DMS79 (cell line): ENCODE measurements around the gene CHSY1.

ENCODE experiments used
- DNase-seq: peaks from one replicate; lab custom pipeline; 2025; lab: John Stamatoyannopoulos, UW

CHSY1 gene

DNA sequence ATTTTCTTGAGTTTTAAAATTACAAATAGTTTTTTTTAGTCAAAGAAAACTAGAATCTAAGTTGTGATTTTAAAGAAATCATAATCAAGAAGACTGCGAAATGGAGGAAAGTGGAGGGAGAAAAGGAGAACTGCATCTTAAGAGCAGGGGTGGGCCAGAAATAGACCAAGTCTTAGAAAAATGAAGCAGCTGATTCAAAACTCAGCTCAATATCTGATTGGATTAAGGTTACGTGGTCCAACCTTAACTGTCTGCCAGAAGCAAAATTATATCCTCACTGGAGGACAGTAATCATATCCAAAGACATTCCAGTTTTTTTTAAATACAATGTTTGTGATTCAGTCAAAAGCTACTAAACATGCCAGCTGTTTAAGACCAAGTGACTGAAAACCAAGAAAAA, 41.4 kb downstream of the CHSY1 start:
- no peak for DNase-seq

- no peak for DNase-seq
These were observed 41.8 kb downstream of the CHSY1 start for GRCh38 chr15:101210058-101210457.

DNA sequence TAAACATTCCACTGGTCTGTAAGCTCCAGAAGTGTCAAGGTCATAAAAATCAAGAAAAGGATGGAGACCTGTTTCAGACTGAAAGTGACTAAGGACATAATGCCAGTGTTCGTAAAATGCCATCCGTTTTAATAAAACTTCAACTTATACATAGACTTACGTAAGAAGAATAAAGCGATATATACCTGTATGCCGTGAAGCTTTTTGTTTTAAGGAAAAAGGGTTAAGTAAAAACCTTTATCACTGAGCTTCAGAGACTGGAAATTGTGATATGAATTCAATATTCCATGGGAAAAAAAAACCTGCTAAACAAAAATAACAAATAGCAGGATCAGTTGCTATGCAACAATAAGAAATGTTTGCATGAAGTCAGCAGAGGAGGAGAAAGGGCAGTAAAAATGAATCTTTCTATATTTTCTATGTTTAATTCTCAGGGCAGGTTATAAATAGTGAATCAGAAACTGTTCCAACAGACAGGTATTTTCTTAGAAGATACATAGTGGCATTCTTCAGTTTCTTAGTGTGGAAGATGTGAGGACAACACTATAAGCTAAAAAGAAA, 42.5 kb downstream of the CHSY1 start:
- DNase-seq = no peak

DNA sequence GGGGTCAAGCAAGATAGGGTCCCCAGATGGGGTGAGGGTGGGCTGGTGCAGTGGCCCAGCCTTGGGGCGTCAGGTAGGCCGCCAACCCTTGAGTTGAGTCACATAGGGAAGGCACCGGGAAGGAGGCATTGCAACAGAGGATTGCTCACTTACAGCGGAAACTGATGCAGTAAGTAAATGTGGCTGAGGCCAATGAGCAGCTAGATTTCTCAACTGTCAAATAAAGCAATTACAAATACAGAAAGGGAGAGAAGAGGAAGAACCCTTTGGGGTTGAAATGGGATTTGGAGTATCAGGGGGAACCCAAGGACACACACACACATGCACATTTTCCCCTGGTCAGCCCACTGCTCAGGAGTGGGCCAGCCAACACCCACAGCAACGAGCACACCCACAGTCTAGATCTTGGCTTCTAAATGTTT, 44.0 kb downstream of the CHSY1 start:
- DNase-seq = no peak

DNA sequence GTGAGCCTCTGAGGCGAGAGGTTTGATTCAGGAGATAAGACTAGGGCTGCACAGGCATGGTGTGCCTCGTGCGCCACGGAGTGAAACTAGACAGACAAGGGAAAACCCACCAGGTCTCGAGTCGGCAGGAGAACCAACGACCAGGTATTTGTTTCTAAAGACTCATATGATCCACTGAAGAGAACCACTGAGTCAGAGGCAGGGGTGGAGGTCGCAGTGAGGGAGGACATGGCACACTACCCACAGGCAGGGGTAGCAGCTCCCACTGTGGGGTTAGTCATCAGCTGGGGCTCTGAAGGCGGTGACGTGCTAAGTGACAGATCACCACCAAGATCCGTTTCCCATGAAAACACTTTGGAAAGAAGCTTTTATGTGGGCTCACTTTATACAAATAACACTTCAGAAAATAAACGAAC, 45.7 kb downstream of the CHSY1 start:
- DNase-seq = no peak

DNA sequence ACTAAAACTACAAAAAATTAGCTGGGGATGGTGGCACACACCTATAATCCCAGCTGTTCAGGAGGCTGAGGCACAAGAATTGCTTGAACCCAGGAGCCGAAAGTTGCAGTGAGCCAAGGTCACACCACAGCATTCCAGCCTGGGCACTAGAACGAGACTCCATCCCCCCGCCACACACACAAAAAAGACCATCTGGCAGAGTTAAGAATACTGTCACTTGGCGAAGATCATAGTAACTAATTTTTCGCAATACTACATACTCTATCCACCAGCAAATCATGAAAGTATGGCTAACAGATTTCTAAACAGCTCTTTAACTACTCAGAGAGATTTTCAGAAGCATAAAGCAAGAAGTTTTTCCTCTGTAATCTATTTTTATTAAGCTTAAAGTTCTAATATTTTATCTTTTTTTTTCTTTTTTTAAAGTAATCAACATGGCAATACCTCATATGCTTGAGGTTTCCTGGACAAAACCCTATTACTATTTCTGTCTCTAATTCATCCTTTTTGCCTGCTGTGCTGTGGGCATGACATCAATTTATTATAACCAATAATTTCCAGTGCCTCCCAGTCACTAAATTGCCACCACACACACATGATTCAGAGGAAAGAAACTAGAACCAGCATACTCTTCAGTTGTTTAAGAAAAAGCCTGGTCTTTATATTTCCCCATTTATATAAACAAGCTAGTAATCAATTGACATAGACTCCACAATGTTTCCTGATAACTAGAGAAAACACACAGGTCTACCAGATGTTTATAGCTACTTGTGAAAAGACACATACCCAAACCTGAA, 46.9 kb downstream of the CHSY1 start:
- no peak for DNase-seq

DNA sequence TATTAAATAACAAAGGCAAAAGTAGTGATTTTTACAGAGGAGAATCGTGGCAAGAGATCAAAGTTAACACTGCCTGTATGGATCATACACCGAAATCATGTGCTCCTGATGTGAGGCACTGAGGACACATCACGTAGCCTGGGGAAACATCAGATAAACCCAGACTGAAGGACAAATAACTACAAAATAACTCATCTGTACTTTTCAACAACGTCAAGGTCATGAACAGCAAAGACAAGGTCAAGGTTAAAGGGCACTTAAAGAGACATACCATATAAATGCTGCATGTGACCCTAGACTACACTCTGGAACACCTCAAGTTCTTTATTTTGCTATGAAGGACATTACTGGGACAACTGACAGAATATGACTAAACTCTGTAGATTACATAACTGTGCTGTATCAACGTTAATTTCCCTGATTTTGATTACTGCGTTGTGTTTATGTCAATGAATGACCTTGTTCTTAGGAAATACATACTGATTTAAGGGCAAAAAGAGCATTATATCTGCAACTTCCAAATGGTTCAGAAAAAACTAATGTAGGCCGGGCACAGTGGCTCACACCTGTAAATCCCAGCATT, 48.1 kb downstream of the CHSY1 start:
- no peak for DNase-seq

DNA sequence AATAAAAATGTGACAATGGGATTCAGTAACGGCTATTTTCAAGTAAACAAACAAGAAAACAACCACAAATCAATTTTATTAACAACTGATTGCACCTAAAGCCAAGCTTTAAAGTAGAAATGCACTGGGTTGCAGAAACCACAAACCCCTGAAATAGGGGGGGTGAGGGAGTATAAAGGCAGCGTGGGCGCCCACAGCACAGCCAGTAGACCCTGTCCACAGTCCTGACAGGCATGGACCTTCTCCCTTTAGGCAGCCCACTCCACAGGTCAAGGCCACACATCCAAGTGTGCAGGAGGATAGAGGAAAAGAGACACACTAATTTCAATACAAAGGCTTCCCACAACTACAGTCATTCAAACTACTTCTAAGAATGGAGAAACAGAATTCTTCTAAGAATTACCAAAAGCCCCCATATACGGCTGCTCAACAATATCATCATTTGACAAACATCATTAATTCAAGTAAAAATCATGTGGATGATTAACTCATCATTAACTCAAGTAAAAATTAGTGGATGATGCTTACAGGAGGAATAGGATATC, 48.7 kb downstream of the CHSY1 start:
- DNase-seq = no peak

DNA sequence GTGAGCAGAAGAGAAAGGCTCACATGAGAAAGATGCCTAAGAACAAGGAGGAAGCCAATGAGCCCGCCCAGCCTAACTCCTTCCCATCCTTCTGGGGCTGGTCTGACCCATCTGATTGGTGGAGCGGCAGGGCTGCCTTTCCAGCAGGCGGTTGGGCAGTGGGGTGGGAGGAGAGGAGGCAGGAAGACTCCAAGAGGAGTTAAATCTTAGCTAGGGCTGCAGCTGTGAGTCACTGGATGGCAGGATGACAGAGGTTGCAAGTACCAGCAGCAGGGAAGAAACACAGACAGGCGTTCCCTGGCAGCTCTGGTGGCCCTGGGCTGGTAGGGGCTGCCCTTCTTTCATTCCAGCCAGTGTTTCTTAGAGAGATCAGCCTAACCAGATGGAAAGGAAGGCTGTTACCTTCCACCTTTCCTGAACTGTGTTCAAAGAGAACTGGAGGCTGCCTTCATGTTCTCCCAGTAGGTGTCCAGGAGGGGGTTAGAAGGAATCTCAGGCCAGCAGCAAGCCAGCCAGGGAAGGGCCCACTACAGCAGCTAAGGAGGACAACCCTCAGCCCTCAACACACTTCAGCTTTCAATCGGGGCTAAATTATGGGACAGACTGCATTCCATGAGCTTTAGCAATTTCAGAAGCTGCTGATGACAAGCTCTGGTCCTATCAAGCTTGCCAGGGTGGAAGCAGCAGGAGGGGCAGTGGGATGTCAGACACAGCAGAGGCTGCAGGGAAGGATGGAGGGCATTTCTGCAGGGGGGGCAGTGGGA, 50.3 kb downstream of the CHSY1 start:
- no peak for DNase-seq

- DNase-seq = no peak
These were observed 51.7 kb downstream of the CHSY1 start for GRCh38 chr15:101200181-101200580.

DNA sequence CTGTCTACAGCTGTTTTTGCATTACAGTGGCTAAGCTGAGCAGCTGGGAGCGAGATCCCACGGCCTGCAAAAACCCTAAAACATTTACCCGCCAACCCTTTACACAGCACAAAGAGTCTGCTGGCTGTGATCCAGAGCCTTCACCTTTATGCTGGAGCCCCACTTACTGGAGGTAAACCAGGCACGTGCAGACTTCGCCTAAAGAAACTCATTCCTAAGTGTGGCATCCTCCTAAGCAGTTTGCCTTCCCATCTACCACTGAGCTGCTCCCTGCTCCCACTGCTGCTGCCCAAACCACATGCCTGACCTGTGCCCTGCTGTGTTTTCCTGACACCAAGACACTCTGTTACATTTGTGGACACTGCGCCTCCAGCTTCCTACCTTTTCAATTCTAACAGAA, 53.0 kb downstream of the CHSY1 start:
- DNase-seq = no peak

- DNase-seq = no peak
These were observed 53.7 kb downstream of the CHSY1 start for GRCh38 chr15:101198031-101198575.

DNA sequence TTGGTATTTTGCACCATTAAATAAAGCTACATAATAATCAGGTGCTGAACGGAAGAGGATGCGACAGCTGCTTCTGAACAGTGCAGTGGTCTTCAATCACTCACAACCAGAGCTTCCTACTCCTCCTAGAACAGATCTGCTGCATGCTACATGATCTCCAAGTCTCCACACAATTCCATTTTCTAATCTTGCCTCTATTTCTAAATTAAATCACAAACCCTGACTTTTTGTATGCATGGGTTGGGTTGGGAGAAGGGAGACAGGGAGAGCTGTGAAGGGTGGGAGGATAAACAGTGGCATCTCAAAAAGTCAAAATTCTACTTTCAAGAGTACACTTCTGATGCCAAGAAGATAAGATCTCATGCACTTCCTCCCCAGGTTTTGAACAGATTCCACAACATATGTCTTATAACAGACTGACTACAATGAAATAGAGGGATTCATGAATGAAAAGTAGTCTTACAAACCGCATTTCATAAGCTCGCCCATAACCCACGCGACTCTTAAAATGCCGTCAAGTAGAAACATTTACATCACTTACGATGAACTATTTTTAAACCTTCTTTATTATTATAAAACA, 57.2 kb downstream of the CHSY1 start:
- no peak for DNase-seq

DNA sequence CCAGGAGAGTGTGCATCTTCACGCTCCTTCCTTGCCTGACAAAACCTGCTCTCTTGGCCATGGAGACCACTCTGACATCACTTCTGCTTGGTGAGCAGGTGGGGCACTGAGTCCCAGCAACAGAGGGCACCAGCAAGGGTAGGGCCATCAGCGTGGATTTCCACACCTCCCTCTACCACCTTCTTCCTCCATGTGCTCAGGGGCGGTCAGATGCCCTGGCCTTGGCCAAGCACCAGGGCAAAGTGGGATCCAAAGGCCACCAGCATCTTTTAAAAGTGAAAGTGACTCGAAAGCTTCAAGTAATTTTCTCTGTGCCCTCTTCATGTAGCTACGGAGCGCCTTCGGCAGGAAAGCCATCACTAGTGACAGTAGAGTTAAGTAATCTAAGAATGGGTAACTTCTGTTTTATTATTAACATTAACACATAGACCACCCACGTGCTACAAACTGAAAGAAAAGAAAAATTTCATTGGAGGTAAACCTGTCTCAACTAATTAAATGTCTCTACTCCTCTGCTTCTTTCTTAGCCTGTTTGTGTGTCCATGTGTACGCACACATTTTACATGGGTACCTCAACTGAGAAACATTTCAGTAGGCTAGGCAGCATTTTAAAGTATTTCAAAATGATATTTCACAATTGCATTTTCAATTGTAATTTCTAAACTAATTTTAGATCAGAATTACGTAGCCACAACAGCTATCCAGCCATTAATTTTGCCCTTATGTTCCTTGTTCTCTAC, 57.9 kb downstream of the CHSY1 start:
- DNase-seq = no peak

DNA sequence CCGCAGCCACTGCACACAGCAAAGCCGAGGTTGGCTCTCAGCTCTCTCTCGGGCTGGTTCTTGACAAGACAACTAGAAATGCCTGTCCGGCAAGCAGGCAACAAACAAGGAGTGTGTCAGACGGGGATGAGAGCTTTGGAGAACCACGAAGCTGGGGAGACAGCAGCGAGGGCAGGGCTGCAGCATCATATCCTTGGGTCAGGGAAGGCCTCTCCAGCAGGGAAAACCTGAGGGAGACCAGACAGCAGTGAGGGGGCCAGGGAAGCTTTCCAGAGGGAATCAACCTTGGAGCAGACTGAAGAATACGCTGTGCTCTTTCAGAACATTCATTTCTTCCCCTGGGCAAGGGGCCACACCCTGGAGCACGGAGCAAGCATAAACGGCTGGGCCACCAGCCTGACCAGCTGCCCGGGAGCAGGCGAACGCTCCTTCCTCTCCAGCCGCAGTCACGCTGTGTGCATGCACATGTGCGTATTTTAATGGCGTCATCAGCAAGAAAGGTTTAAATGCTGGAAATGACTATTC, 58.7 kb downstream of the CHSY1 start:
- DNase-seq = no peak

- DNase-seq = no peak
These were observed 59.8 kb downstream of the CHSY1 start for GRCh38 chr15:101192081-101192480.

- DNase-seq = no peak
These were observed 60.6 kb downstream of the CHSY1 start for GRCh38 chr15:101191242-101191641.

DNA sequence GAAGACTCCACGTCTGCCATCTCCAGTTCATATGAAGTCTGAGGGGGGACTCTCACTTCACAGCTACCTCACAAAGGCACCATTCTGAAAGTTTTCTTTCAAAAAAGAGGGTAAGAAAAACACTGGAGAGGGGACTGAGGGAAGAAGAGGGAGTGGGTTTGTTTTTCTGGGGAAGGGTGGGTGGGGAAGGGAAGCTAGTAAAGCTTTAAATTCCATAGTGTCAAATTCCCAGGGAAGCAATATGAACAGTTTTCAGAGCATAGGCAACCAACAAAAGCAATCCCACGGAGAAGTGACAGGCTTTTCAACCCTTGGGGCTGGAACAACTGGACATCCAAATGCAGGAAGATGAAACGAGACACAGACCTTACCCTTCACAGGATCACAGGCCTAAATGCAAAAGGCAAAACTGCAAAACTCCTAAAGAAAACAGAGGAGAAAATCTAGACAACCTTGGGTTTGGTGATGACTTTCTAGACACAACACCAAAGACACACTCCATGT, 61.7 kb downstream of the CHSY1 start:
- no peak for DNase-seq

DNA sequence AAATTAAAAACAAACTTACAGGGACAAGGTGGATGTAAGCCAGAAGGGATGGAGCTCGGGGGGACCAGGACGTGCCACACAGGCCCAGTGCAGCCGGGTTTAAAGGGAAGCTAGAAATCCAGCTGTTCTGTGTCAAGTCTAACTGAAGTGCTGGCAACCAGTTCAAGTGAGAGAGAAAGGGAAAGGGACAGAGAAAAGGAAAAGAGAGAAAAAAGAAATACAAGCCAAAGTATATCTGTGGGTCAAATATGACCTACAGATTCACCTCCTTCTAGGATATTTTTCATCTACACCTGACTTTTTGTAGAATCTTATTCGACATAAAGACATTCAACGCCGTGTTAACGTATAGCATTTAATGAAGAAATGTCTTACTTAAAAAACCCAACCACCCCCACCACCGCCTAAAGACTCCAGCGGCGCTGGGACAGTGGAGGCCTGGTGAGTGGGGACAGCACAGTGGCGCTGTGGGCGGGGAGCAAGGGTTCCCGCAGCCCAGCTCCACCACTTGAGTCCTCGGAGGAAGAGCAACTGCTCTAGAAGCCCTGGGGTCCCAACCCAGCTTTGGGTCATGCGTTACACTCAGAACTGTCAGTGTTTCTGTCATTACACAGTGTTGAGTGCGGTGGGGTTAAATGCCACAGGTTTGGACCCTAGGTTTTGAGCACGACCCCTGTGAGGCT, 62.3 kb downstream of the CHSY1 start:
- DNase-seq = no peak
